H1 (cell line): Measurements from ENCODE around the gene CRHBP. TPM values are rescaled to one million over a fixed set of nuclear protein-coding genes. Genes with fewer than 3 reads are reported as not detected.

Experiments used
- CTCF ChIA-PET: fragments of 300-600 bp; sonication (Branson Sonifier 250); formaldehyde crosslinking; loops from one replicate; lab custom pipeline; 2021; ENCODE audit not compliant: partially characterized antibody; lab: Charles Lee
- POLR2A ChIA-PET: fragments of 300-600 bp; sonication (Branson Sonifier 250); formaldehyde crosslinking; loops from one replicate; lab custom pipeline; 2021; ENCODE audit warnings: inconsistent platforms; ENCODE audit not compliant: partially characterized antibody; lab: Charles Lee
- DNase-seq, 2 experiments: peaks; one replicate each; pipeline versions ENCODE4 v3.0.0 to v3.0.0-alpha.2; 2010 to 2022; ENCODE audit warnings: low spot score in 2 of 2, low read depth in 1 of 2, mixed read lengths in 1 of 2
- FAIRE-seq: peaks from 2 replicates; lab custom pipeline; 2011; peaks lifted over from hg19 to GRCh38; lab: Jason Lieb, UNC
- H2AFZ ChIP-seq: 2 replicates; pipeline ENCODE4 v1.8.1; 2012; ENCODE audit warnings: low read length, inconsistent platforms
- H2AK5ac ChIP-seq: 2 replicates; pipeline ENCODE4 v1.6.1; 2013; ENCODE audit warnings: low read depth, low read length
- H2BK120ac ChIP-seq: replicated peaks from 2 replicates; pipeline ENCODE3; 2013; ENCODE audit warnings: low read depth, low read length, inconsistent platforms
- H2BK12ac ChIP-seq: 2 replicates; pipeline ENCODE4 v1.6.1; 2013; ENCODE audit warnings: low read depth, low read length
- H2BK15ac ChIP-seq: 2 replicates; pipeline ENCODE4 v1.6.1; 2013; ENCODE audit warnings: low read length
- H2BK20ac ChIP-seq: 2 replicates; pipeline ENCODE4 v1.6.1; 2013; ENCODE audit warnings: low read length
- H2BK5ac ChIP-seq: 2 replicates; pipeline ENCODE4 v1.6.1; 2013; ENCODE audit warnings: low read depth, low read length
- H3K14ac ChIP-seq: 2 replicates; pipeline ENCODE4 v1.6.1; 2013; ENCODE audit warnings: inconsistent platforms; ENCODE audit not compliant: insufficient read length
- H3K18ac ChIP-seq: 2 replicates; pipeline ENCODE4 v1.6.1; 2013; ENCODE audit warnings: low read length; ENCODE audit errors: extremely low read depth
- H3K23ac ChIP-seq: 2 replicates; pipeline ENCODE4 v1.6.1; 2013; ENCODE audit warnings: inconsistent platforms; ENCODE audit not compliant: insufficient read length
- H3K23me2 ChIP-seq: 2 replicates; pipeline ENCODE4 v1.6.1; 2013; ENCODE audit warnings: low read depth, low read length
- H3K27ac ChIP-seq: 2 replicates; pipeline ENCODE4 v1.6.1; 2011; ENCODE audit warnings: low read depth, low read length, inconsistent platforms
- H3K27me3 ChIP-seq, 4 experiments: replicated peaks in 1 of 4; 1 replicate in 1 of 4; 2 replicates in 3 of 4; pipeline versions ENCODE4 v1.6.1 to v1.8.1; 2011 to 2013; ENCODE audit warnings: low read length in 3 of 4, mild to moderate bottlenecking in 3 of 4, inconsistent platforms in 2 of 4, mixed read lengths in 2 of 4, moderate library complexity in 1 of 4; ENCODE audit not compliant: control insufficient read depth in 3 of 4, insufficient read depth in 3 of 4; ENCODE audit errors: extremely low read depth in 1 of 4
- H3K36me3 ChIP-seq, 4 experiments: 2 replicates each; pipeline versions ENCODE4 v1.6.1 to v1.8.1; 2011 to 2013; ENCODE audit warnings: mild to moderate bottlenecking in 4 of 4, low read length in 3 of 4, moderate library complexity in 2 of 4, control low read depth in 1 of 4, inconsistent platforms in 1 of 4; ENCODE audit not compliant: insufficient read depth in 4 of 4, control insufficient read depth in 2 of 4
- H3K4ac ChIP-seq: replicated peaks from 2 replicates; pipeline ENCODE3; 2013; ENCODE audit warnings: low read length, low read depth, mixed read lengths, inconsistent platforms; ENCODE audit not compliant: insufficient read length
- H3K4me1 ChIP-seq, 4 experiments: replicated peaks in 1 of 4; 1 replicate in 1 of 4; 2 replicates in 3 of 4; pipeline versions ENCODE4 v1.6.1 to v1.8.1; 2011 to 2013; ENCODE audit warnings: low read length in 3 of 4, inconsistent platforms in 2 of 4, mixed read lengths in 1 of 4; ENCODE audit not compliant: insufficient read depth in 4 of 4, control insufficient read depth in 3 of 4
- H3K4me2 ChIP-seq, 2 experiments: 2 replicates each; pipeline versions ENCODE4 v1.6.1 to v1.8.1; 2011 to 2013; ENCODE audit warnings: low read depth in 2 of 2, low read length in 2 of 2, control low read depth in 1 of 2, inconsistent platforms in 1 of 2, mild to moderate bottlenecking in 1 of 2; ENCODE audit not compliant: insufficient read depth in 1 of 2
- H3K4me3 ChIP-seq, 4 experiments: fragments of 200-600, 300-600 bp in 1 of 4; sonication (generic), shearing (Covaris generic), sonication (Bioruptor Twin) in 1 of 4; 2 replicates each; pipeline versions ENCODE4 v1.5.1 to v1.8.1; 2011 to 2016; ENCODE audit warnings: low read length in 4 of 4, low read depth in 3 of 4, control low read depth in 2 of 4, inconsistent platforms in 2 of 4, mild to moderate bottlenecking in 2 of 4, mixed read lengths in 1 of 4, moderate library complexity in 1 of 4; ENCODE audit not compliant: insufficient read depth in 2 of 4; ENCODE audit errors: extremely low read depth in 1 of 4
- H3K56ac ChIP-seq: replicated peaks from 2 replicates; pipeline ENCODE3; 2013; ENCODE audit warnings: low read depth, mild to moderate bottlenecking, mixed read lengths, low read length, inconsistent platforms; ENCODE audit not compliant: insufficient read length
- H3K79me1 ChIP-seq: 2 replicates; pipeline ENCODE4 v1.6.1; 2013; ENCODE audit warnings: low read depth, low read length, control low read depth
- H3K79me2 ChIP-seq, 2 experiments: 2 replicates each; pipeline versions ENCODE4 v1.6.1 to v1.8.1; 2012 to 2013; ENCODE audit warnings: low read length in 2 of 2, mild to moderate bottlenecking in 2 of 2, inconsistent platforms in 1 of 2; ENCODE audit not compliant: insufficient read depth in 2 of 2, control insufficient read depth in 1 of 2
- H3K9ac ChIP-seq, 4 experiments: replicated peaks in 1 of 4; 1 replicate in 1 of 4; 2 replicates in 3 of 4; pipeline versions ENCODE4 v1.6.1 to v1.8.1; 2011 to 2013; ENCODE audit warnings: low read depth in 3 of 4, low read length in 3 of 4, control low read depth in 2 of 4, mild to moderate bottlenecking in 2 of 4, moderate library complexity in 2 of 4, inconsistent platforms in 1 of 4; ENCODE audit errors: extremely low read depth in 1 of 4
- H3K9me3 ChIP-seq, 2 experiments: 2 replicates each; pipeline versions ENCODE4 v1.6.1 to v1.8.1; 2012 to 2013; ENCODE audit warnings: mild to moderate bottlenecking in 2 of 2, moderate library complexity in 2 of 2, control low read depth in 1 of 2, inconsistent platforms in 1 of 2, low read depth in 1 of 2, low read length in 1 of 2, mixed read lengths in 1 of 2; ENCODE audit not compliant: insufficient read depth in 2 of 2
- H4K20me1 ChIP-seq, 2 experiments: replicated peaks in 1 of 2; 2 replicates each; pipeline versions ENCODE3 to v1.8.1; 2011 to 2013; ENCODE audit warnings: inconsistent platforms in 2 of 2, low read length in 2 of 2, mild to moderate bottlenecking in 1 of 2; ENCODE audit not compliant: insufficient read depth in 2 of 2, control insufficient read depth in 1 of 2
- H4K5ac ChIP-seq: 2 replicates; pipeline ENCODE4 v1.6.1; 2013; ENCODE audit warnings: low read length, low read depth, mixed read lengths, inconsistent platforms; ENCODE audit not compliant: insufficient read length
- H4K8ac ChIP-seq: 2 replicates; pipeline ENCODE4 v1.8.0; 2013; ENCODE audit warnings: mild to moderate bottlenecking, moderate library complexity, low read length, inconsistent platforms; ENCODE audit not compliant: insufficient read depth; ENCODE audit errors: extremely low read depth
- H4K91ac ChIP-seq: replicated peaks from 2 replicates; pipeline ENCODE3; 2013; ENCODE audit warnings: low read length, mixed read lengths, inconsistent platforms; ENCODE audit not compliant: insufficient read length
- BACH1 ChIP-seq: IDR thresholded peaks from 2 replicates; pipeline ENCODE4 v1.6.1; 2012; ENCODE audit warnings: low read length, improper control_type of control experiment
- CHD1 ChIP-seq: IDR thresholded peaks from 2 replicates; pipeline ENCODE4 v1.6.1; 2012; ENCODE audit warnings: low read depth, low read length, improper control_type of control experiment
- PHF8 ChIP-seq: fragments of 200-600 bp; sonication (generic); conservative IDR thresholded peaks from 2 replicates; pipeline ENCODE4 v1.7.1; 2012; ENCODE audit warnings: low read depth, mild to moderate bottlenecking, inconsistent platforms, low read length, moderate library complexity
- RAD21 ChIP-seq, 2 experiments: IDR thresholded peaks in 1 of 2; conservative IDR thresholded peaks in 1 of 2; 2 replicates each; pipeline ENCODE4 v1.6.1; 2011; ENCODE audit warnings: low read depth in 2 of 2, low read length in 2 of 2, improper control_type of control experiment in 1 of 2, inconsistent platforms in 1 of 2, mild to moderate bottlenecking in 1 of 2, moderate library complexity in 1 of 2
- SAP30 ChIP-seq: fragments of 300-600 bp; sonication (generic); IDR thresholded peaks from 2 replicates; pipeline ENCODE4 v1.7.1; 2012; ENCODE audit warnings: low read length, moderate library complexity, mild to moderate bottlenecking, inconsistent platforms; ENCODE audit not compliant: insufficient read depth, insufficient replicate concordance
- SP2 ChIP-seq: IDR thresholded peaks from 2 replicates; pipeline ENCODE4 v1.6.1; 2012; ENCODE audit warnings: mild to moderate bottlenecking, low read length, inconsistent platforms
- WGBS, 2 experiments: shearing (Covaris generic) in 1 of 2; methylation state at CpG; one replicate each; pipeline versions ENCODE4 v1.1.6 to v1.1.7; 2013 to 2015; ENCODE audit warnings: low lambda C conversion rate in 2 of 2, mixed read lengths in 2 of 2, inconsistent platforms in 1 of 2, low coverage in 1 of 2, missing lambda C conversion rate in 1 of 2; ENCODE audit not compliant: insufficient replicate concordance in 2 of 2, insufficient coverage in 1 of 2, insufficient read length in 1 of 2; ENCODE audit errors: extremely low coverage in 1 of 2, missing lambda C conversion rate in 1 of 2; 5-methylcytosine and 5-hydroxymethylcytosine counted together
- polyA plus RNA-seq, 7 experiments: library from polyadenylated mRNA; depleted of rRNA in 3 of 7; stranded (reverse) in 5 of 7; unstranded in 2 of 7; fragments of >200 nt in 5 of 7; fragments of 200-250 nt in 2 of 7; gene quantifications; 1 replicate in 5 of 7; 2 replicates in 1 of 7; 4 replicates in 1 of 7; pipeline versions ENCODE4 v1.2.1 to v1.2.3, GENCODE V29; 2011 to 2013; ENCODE audit warnings: missing spikeins in 2 of 7, mixed read lengths in 2 of 7
- total RNA-seq: library from RNA; stranded (reverse); fragmentation: NEBNext Ultra II Directional; extraction: Animal tissue kit (Norgen Biotek cat#: 25700); gene quantifications from 2 replicates; pipeline ENCODE4 v1.2.1, GENCODE V29; 2021
- TF ChIP-seq, protein P1 (sequence below): IDR thresholded peaks from 2 replicates; pipeline ENCODE4 v1.6.1; 2012; ENCODE audit warnings: inconsistent platforms

CRHBP gene
- total and polyA plus RNA-seq, 2 of the 8 experiments (the other 6 are each of a cell fraction or from before 2014, with no cell fraction given), result 0.30 TPM; not detected in 1

DNA sequence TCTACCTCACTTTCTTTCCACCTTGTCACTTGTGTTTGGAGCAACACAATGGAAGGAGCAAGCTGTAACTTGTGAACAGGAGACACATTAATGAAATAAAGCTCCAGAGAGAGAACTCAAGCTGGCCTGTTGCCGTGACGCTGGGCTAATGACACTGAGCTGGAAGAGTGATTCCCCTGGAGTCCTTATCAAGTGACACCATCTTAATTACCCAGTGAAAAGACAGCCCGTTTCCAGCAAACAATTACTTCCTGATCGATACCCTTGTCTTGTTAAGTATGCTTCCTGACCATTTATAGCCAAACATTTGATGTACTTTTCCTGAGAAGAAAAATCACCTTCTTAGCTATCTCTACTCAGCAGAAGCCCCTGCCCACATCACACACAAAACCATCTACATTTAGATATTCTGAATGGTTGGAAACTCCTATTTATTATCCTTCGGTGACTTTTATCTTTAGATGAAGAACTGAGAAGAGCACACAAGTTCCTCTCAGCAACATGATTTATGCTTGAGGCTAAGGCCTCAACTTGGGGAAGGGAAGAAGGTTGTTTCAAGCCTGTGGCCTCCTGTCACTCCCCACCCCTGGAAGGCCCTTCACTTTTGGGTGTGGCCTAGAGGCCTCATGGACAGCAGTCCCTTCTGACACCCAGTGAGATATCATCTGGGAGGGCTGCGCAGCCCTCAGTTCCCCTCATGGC is 34.1 kb downstream of the CRHBP start:
- H2AFZ ChIP-seq, result no peak overlapping the region
- no peak overlapping the region for H4K91ac ChIP-seq
- TF ChIP-seq, protein P1, sequence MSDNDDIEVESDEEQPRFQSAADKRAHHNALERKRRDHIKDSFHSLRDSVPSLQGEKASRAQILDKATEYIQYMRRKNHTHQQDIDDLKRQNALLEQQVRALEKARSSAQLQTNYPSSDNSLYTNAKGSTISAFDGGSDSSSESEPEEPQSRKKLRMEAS, result no peak
- TF ChIP-seq PHF8, result no peak
- TF ChIP-seq CHD1, result no peak
- TF ChIP-seq RAD21 (IDR thresholded peaks at IDR 0.05 in 1 of 2, conservative IDR thresholded peaks at IDR 0.05 in 1 of 2; ENCODE audit: low read depth in 2 of 2, low read length in 2 of 2), result no peak
- TF ChIP-seq SP2, result no peak
- no peak for TF ChIP-seq BACH1
- TF ChIP-seq SAP30, result no peak

More for the DNA sequence above, 34.1 kb downstream of the CRHBP start:
- Histone ChIP-seq H3K18ac (no peak overlapping the region), H3K23me2 (no peaks in the 10 kb centered on the region), H3K36me3 (no peaks in the 10 kb centered on the region), H2BK5ac (no peak overlapping the region), H3K4me1 (no peaks in the 10 kb centered on the region), H3K14ac (no peak overlapping the region), H3K79me2 (no peaks in the 10 kb centered on the region), H3K9me3 (no peaks in the 10 kb centered on the region; a peak in 1 of 4 replicates), H2BK20ac (no peak overlapping the region), H2BK12ac (no peak overlapping the region), H2AK5ac (no peak overlapping the region), H3K4me3 (no peak overlapping the region), H2BK15ac (no peak overlapping the region), H3K23ac (no peak overlapping the region), H3K79me1 (no peaks in the 10 kb centered on the region), H3K27ac (no peak overlapping the region), H4K8ac (no peak overlapping the region), H3K4me2 (no peak overlapping the region), H2BK120ac (no peak overlapping the region), H4K20me1 (no peaks in the 10 kb centered on the region), H3K56ac (no peak overlapping the region), H3K27me3 (no peaks in the 10 kb centered on the region), H3K9ac (no peak overlapping the region), H3K4ac (no peak overlapping the region), H4K5ac (no peak overlapping the region)
- CTCF ChIA-PET, result interaction anchor here (1.1 kb wide), 1 partner anchor 22 kb away, joined by 3 read pairs; no protein-coding TSS in a partner anchor
- FAIRE-seq (no peak), DNase-seq (no peak)
- POLR2A ChIA-PET, result no interaction called here
- WGBS, 2 experiments, result 86% methylated on average over 6 of the region's 6 CpGs; no CpG with 5 or more reads in 1 of the 2 experiments
